Ovary (tissue), 3 donors: ENCODE measurements around the gene TMCC3.

Experiments
- EP300 ChIP-seq: sonication (generic); formaldehyde crosslinking; IDR thresholded peaks from one replicate; pipeline ENCODE4 v1.6.1; 2017; ENCODE audit warnings: antibody characterized with exemption
- POLR2A ChIP-seq: fragments of 450-650 bp; IDR thresholded peaks from one replicate; pipeline ENCODE4 v1.6.1; 2017; ENCODE audit warnings: antibody characterized with exemption, mild to moderate bottlenecking, moderate library complexity
- TF ChIP-seq, protein P1 (sequence below), 3 donors: fragments of 450-650 bp in 2 of 3; fragments of 200-600 bp in 1 of 3; IDR thresholded peaks; one replicate each; pipeline versions ENCODE4 v1.5.1 to v1.8.0; 2016 to 2022; ENCODE audit warnings: antibody characterized with exemption in 3 of 3, mild to moderate bottlenecking in 1 of 3
- donor health status: DM: no; HTN: no; CAD: no.

DNA sequence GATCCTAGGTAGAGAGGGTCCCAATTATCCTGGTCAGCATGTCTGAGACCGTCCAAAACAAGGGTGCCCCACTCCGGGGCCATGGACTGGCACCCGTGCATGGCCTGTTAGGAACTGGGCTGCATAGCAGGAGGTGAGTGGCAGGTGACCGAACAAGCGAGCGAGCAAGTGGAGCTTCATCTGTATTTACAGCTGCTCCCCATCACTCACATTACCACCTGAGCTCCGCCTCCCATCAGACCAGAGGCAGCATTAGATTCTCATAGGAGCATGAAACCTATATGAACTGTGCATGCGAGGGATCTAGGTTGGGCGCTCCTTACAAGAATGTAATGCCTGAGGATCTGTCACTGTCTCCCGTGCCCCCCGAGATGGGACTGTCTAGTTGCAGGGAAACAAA, 44.4 kb upstream of the TMCC3 start:
- TF ChIP-seq, protein P1, sequence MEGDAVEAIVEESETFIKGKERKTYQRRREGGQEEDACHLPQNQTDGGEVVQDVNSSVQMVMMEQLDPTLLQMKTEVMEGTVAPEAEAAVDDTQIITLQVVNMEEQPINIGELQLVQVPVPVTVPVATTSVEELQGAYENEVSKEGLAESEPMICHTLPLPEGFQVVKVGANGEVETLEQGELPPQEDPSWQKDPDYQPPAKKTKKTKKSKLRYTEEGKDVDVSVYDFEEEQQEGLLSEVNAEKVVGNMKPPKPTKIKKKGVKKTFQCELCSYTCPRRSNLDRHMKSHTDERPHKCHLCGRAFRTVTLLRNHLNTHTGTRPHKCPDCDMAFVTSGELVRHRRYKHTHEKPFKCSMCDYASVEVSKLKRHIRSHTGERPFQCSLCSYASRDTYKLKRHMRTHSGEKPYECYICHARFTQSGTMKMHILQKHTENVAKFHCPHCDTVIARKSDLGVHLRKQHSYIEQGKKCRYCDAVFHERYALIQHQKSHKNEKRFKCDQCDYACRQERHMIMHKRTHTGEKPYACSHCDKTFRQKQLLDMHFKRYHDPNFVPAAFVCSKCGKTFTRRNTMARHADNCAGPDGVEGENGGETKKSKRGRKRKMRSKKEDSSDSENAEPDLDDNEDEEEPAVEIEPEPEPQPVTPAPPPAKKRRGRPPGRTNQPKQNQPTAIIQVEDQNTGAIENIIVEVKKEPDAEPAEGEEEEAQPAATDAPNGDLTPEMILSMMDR (IDR thresholded peaks at IDR 0.05) = no peak
- no peak for TF ChIP-seq POLR2A
- TF ChIP-seq EP300 = no peak
